A549 (cell line): Measurements from ENCODE around the gene SUOX. TPM values are rescaled to one million over a fixed set of nuclear protein-coding genes. Genes with fewer than 3 reads are reported as not detected.

Experiments
- ATAC-seq, 2 experiments: fragments of 200-7000 bp in 1 of 2; fragments of >200 bp in 1 of 2; cut with Nextera tagmentation in 1 of 2; cut with Tn5 transposase in 1 of 2; 3 replicates each; pipeline versions ENCODE4 v1.8.0 to v1.9.1; 2018 to 2020; ENCODE audit warnings: mild to moderate bottlenecking in 1 of 2, moderate library complexity in 1 of 2
- CTCF ChIA-PET: fragments of 300-600 bp; sonication (Branson Sonifier 250); formaldehyde crosslinking; extraction: SDS; loops from one replicate; lab custom pipeline; 2021; ENCODE audit warnings: antibody characterized with exemption, inconsistent platforms; lab: Yijun Ruan, JAX
- POLR2A ChIA-PET: fragments of 350-600 bp; formaldehyde crosslinking; extraction: SDS; loops from one replicate; lab custom pipeline; 2021; ENCODE audit warnings: antibody characterized with exemption, inconsistent platforms; lab: Yijun Ruan, JAX
- DNase-seq, 2 experiments: peaks; one replicate each; pipeline versions ENCODE4 v3.0.0 to v3.0.0-alpha.2; 2011 to 2016; ENCODE audit warnings: low read depth in 1 of 2, low spot score in 1 of 2
- FAIRE-seq: peaks from 2 replicates; lab custom pipeline; 2011; peaks lifted over from hg19 to GRCh38; lab: Jason Lieb, UNC
- H3K27ac ChIP-seq, 2 experiments: fragments of >200 bp; sonication (Bioruptor Twin); formaldehyde crosslinking; 3 replicates each; pipeline ENCODE4 v1.5.1; 2016 to 2017
- H3K4me1 ChIP-seq: fragments of >200 bp; sonication (Bioruptor Twin); formaldehyde crosslinking; 3 replicates; pipeline ENCODE4 v1.6.1; 2016
- H3K4me2 ChIP-seq: fragments of >200 bp; sonication (Bioruptor Twin); formaldehyde crosslinking; 3 replicates; pipeline ENCODE4 v1.6.1; 2016
- H3K4me3 ChIP-seq: fragments of >200 bp; sonication (Bioruptor Twin); formaldehyde crosslinking; 3 replicates; pipeline ENCODE4 v1.5.1; 2016
- H3K9me3 ChIP-seq: fragments of >200 bp; sonication (Bioruptor Twin); formaldehyde crosslinking; 3 replicates; pipeline ENCODE4 v1.6.1; 2016
- BHLHE40 ChIP-seq: IDR thresholded peaks from 2 replicates; pipeline ENCODE4 v1.6.1; 2012; ENCODE audit warnings: low read depth, low read length, inconsistent platforms
- CBX8 ChIP-seq: fragments of 200-600 bp; sonication (generic); IDR thresholded peaks from 2 replicates; pipeline ENCODE4 v1.6.1; 2016
- CEBPB ChIP-seq, 2 experiments: fragments of >200 bp in 1 of 2; sonication (Bioruptor Twin) in 1 of 2; formaldehyde crosslinking in 1 of 2; IDR thresholded peaks; 2 replicates each; pipeline ENCODE4 v1.6.1; 2012 to 2016
- CHD2 ChIP-seq: fragments of 150-350 bp; IDR thresholded peaks from 2 replicates; pipeline ENCODE4 v1.6.1; 2014; ENCODE audit warnings: low read length; ENCODE audit not compliant: partially characterized antibody
- ESRRA ChIP-seq: fragments of 150-350 bp; IDR thresholded peaks from 2 replicates; pipeline ENCODE4 v1.6.1; 2014; ENCODE audit warnings: mild to moderate bottlenecking, low read length, borderline replicate concordance
- FOSB ChIP-seq: fragments of 250-450 bp; sonication (Bioruptor Pico); IDR thresholded peaks from 2 replicates; pipeline ENCODE4 v1.5.0; 2020; ENCODE audit warnings: mild to moderate bottlenecking, moderate library complexity
- GATA3 ChIP-seq: IDR thresholded peaks from 2 replicates; pipeline ENCODE4 v1.6.1; 2012; ENCODE audit warnings: borderline replicate concordance
- HEYL ChIP-seq: fragments of 250-450 bp; sonication (Bioruptor Pico); IDR thresholded peaks from 2 replicates; pipeline ENCODE4 v1.8.0; 2021; ENCODE audit warnings: mild to moderate bottlenecking, moderate library complexity
- HOXB13 ChIP-seq: fragments of 250-450 bp; sonication (Bioruptor Pico); IDR thresholded peaks from 2 replicates; pipeline ENCODE4 v1.5.0; 2020; ENCODE audit warnings: low read depth, mild to moderate bottlenecking, moderate library complexity
- JUN ChIP-seq, 2 experiments: fragments of >200 bp; sonication (Bioruptor Twin); formaldehyde crosslinking; IDR thresholded peaks; 2 replicates in 1 of 2; 3 replicates in 1 of 2; pipeline ENCODE4 v1.6.1; 2016 to 2017
- JUNB ChIP-seq: fragments of >200 bp; sonication (Bioruptor Twin); formaldehyde crosslinking; IDR thresholded peaks from 2 replicates; pipeline ENCODE4 v1.6.1; 2016
- MAFK ChIP-seq: fragments of 450-650 bp; IDR thresholded peaks from 2 replicates; pipeline ENCODE4 v1.6.1; 2014; ENCODE audit not compliant: partially characterized antibody
- NR3C1 ChIP-seq: fragments of >200 bp; sonication (Bioruptor Twin); formaldehyde crosslinking; IDR thresholded peaks from 3 replicates; pipeline ENCODE4 v1.6.1; 2017
- PHF8 ChIP-seq: fragments of 200-600 bp; sonication (generic); IDR thresholded peaks from 2 replicates; pipeline ENCODE4 v1.6.1; 2016; ENCODE audit warnings: low read depth, mild to moderate bottlenecking, antibody characterized with exemption, moderate library complexity, borderline replicate concordance
- SREBF2 ChIP-seq: fragments of 450-650 bp; IDR thresholded peaks from 2 replicates; pipeline ENCODE4 v1.6.1; 2014; ENCODE audit warnings: mild to moderate bottlenecking, moderate library complexity
- TFCP2L1 ChIP-seq: fragments of 250-450 bp; sonication (Bioruptor Pico); IDR thresholded peaks from 2 replicates; pipeline ENCODE4 v1.5.0; 2021; ENCODE audit warnings: mild to moderate bottlenecking
- TP53 ChIP-seq: fragments of 250-450 bp; sonication (Bioruptor Pico); IDR thresholded peaks from 2 replicates; pipeline ENCODE4 v1.5.0; 2021; ENCODE audit warnings: mild to moderate bottlenecking, moderate library complexity
- ZC3H11A ChIP-seq: fragments of 450-650 bp; IDR thresholded peaks from 2 replicates; pipeline ENCODE4 v1.6.1; 2014; ENCODE audit warnings: antibody characterized with exemption, mild to moderate bottlenecking
- ZNF302 ChIP-seq: fragments of 250-450 bp; sonication (Bioruptor Pico); IDR thresholded peaks from 2 replicates; pipeline ENCODE4 v1.9.0; 2021; ENCODE audit warnings: inconsistent platforms, mild to moderate bottlenecking, moderate library complexity
- WGBS: methylation state at CpG from one replicate; pipeline ENCODE4 v1.1.6; 2017; ENCODE audit errors: missing lambda C conversion rate; 5-methylcytosine and 5-hydroxymethylcytosine counted together
- polyA plus RNA-seq, 4 experiments: library from polyadenylated mRNA; depleted of rRNA in 3 of 4; stranded (reverse); fragments of >200 nt; fragmentation: RNase III in 1 of 4; extraction: RNeasy Plus Mini Kit Qiagen cat#74134 plus additional on column Dnase treatment in 1 of 4; gene quantifications; 2 replicates in 3 of 4; 3 replicates in 1 of 4; pipeline ENCODE4 v1.2.3, GENCODE V29; 2011 to 2017
- TF ChIP-seq, protein P1 (sequence below): fragments of >200 bp; sonication (Bioruptor Twin); formaldehyde crosslinking; IDR thresholded peaks from 3 replicates; pipeline ENCODE4 v1.6.1; 2016
- TF ChIP-seq, protein P2 (sequence below): fragments of >200 bp; sonication (Bioruptor Twin); formaldehyde crosslinking; IDR thresholded peaks from 2 replicates; pipeline ENCODE4 v1.6.1; 2016
- TF ChIP-seq, protein P3 (sequence below): IDR thresholded peaks from 2 replicates; pipeline ENCODE4 v1.6.1; 2012
- TF ChIP-seq, protein P4 (sequence below): fragments of 250-450 bp; sonication (Bioruptor Pico); IDR thresholded peaks from 2 replicates; pipeline ENCODE4 v1.5.0; 2020; ENCODE audit warnings: low read depth, mild to moderate bottlenecking, moderate library complexity

SUOX gene
- polyA plus RNA-seq, 2 of the 4 experiments (the other 2 are of a cell fraction) = 13.6 to 15.6 TPM

DNA sequence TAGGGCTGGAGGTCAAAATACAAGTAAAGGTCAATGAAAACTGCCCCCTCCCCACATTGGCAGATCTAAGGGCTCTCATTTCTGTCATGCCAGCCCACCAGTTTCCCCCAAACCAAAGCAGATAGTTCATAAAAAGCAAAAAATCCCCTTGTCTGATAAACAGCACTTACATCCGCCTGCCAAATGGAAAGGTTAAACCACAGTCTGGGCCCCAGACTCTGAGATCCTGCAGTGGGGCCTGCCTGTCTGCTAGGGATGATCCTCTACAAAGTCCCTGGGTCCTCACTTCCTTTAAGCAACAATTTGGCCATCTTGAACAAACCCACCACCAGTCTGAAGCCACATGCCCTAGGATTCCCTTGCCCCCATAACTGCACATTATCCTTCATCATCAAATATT lies 34.9 kb downstream of the SUOX start:
- POLR2A ChIA-PET = no interaction called here
- WGBS = 100% methylated on average over 1 of the region's 1 CpG
- DNase-seq = no peak
- no peaks in the 10 kb centered on the region for H3K4me1 ChIP-seq
- no peak overlapping the region for H3K4me3 ChIP-seq
- no peak for FAIRE-seq
- TF ChIP-seq, protein P1, sequence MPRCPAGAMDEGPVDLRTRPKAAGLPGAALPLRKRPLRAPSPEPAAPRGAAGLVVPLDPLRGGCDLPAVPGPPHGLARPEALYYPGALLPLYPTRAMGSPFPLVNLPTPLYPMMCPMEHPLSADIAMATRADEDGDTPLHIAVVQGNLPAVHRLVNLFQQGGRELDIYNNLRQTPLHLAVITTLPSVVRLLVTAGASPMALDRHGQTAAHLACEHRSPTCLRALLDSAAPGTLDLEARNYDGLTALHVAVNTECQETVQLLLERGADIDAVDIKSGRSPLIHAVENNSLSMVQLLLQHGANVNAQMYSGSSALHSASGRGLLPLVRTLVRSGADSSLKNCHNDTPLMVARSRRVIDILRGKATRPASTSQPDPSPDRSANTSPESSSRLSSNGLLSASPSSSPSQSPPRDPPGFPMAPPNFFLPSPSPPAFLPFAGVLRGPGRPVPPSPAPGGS = no peak
- TF ChIP-seq FOSB (CRISPR knock-in tag) = no peak
- TF ChIP-seq TP53 (CRISPR knock-in tag) = no peak
- no peak for TF ChIP-seq CBX8
- CTCF ChIA-PET = interaction anchor here (0.6 to 1.8 kb wide), 3 partner anchors 36 to 224 kb away, joined by 3 to 11 read pairs (median 4); partner anchors contain the start of gene SUOX
- H3K27ac ChIP-seq = no peak overlapping the region
- no peaks in the 10 kb centered on the region for H3K9me3 ChIP-seq
- no peak for ATAC-seq
- no peak overlapping the region for H3K4me2 ChIP-seq

GRCh38 chr12:56034586-56035332 lies 37.7 kb downstream of the SUOX start:
- TF ChIP-seq, protein P2, sequence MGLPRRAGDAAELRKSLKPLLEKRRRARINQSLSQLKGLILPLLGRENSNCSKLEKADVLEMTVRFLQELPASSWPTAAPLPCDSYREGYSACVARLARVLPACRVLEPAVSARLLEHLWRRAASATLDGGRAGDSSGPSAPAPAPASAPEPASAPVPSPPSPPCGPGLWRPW = no peak
- TF ChIP-seq ESRRA = no peak
- TF ChIP-seq GATA3 = no peak
- TF ChIP-seq BHLHE40 = no peak
- no peak for TF ChIP-seq CHD2
- TF ChIP-seq HOXB13 (CRISPR knock-in tag) = no peak
- TF ChIP-seq FOSB (CRISPR knock-in tag) = no peak
- TF ChIP-seq CEBPB (IDR thresholded peaks at IDR 0.05) = no peak
- TF ChIP-seq, protein P3, sequence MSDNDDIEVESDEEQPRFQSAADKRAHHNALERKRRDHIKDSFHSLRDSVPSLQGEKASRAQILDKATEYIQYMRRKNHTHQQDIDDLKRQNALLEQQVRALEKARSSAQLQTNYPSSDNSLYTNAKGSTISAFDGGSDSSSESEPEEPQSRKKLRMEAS = no peak
- no peak for TF ChIP-seq TP53 (CRISPR knock-in tag)
- no peak for TF ChIP-seq CBX8
- TF ChIP-seq JUNB = no peak
- TF ChIP-seq, protein P4, sequence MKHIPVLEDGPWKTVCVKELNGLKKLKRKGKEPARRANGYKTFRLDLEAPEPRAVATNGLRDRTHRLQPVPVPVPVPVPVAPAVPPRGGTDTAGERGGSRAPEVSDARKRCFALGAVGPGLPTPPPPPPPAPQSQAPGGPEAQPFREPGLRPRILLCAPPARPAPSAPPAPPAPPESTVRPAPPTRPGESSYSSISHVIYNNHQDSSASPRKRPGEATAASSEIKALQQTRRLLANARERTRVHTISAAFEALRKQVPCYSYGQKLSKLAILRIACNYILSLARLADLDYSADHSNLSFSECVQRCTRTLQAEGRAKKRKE = no peak
- no peak for TF ChIP-seq ZNF302 (CRISPR knock-in tag)
- TF ChIP-seq ZC3H11A = no peak
- no peak overlapping the region for H3K4me3 ChIP-seq

GRCh38 chr12:56037161-56037560 lies 40.1 kb downstream of the SUOX start:
- no peak for TF ChIP-seq HEYL (CRISPR knock-in tag)
- TF ChIP-seq JUN (IDR thresholded peaks at IDR 0.05) = no peak
- no peak for TF ChIP-seq SREBF2
- TF ChIP-seq PHF8 = no peak
- no peak for TF ChIP-seq NR3C1
- TF ChIP-seq TFCP2L1 (CRISPR knock-in tag) = no peak
- TF ChIP-seq TP53 (CRISPR knock-in tag) = no peak
- no peak for TF ChIP-seq MAFK
- TF ChIP-seq CHD2 = no peak
- no peak for ATAC-seq
- Histone ChIP-seq H3K27ac (no peak overlapping the region), H3K9me3 (no peaks in the 10 kb centered on the region), H3K4me3 (no peak overlapping the region), H3K4me2 (no peak overlapping the region), H3K4me1 (peaks cover 5% of the 10 kb centered on the region; the same call in 1 of the 3 replicates)
- no peak for DNase-seq
- FAIRE-seq = no peak
- CTCF ChIA-PET = interaction anchor here (0.7 to 2.0 kb wide), 4 partner anchors 8 to 299 kb away, joined by 3 to 8 read pairs (median 4); no protein-coding TSS in a partner anchor
- POLR2A ChIA-PET = no interaction called here
- WGBS = 54% methylated on average over 2 of the region's 2 CpGs

More at GRCh38 chr12:56034586-56035332, 37.7 kb downstream of the SUOX start:
- no peak overlapping the region for H3K27ac ChIP-seq
- H3K4me1 ChIP-seq = no peaks in the 10 kb centered on the region
- ATAC-seq (no peak), DNase-seq (no peak), FAIRE-seq (no peak)
- ChIA-PET CTCF (interaction anchor here (1.3 to 1.4 kb wide), 2 partner anchors 21 to 23 kb away, joined by 3 to 4 read pairs; no protein-coding TSS in a partner anchor), POLR2A (no interaction called here)
- no peaks in the 10 kb centered on the region for H3K9me3 ChIP-seq
- WGBS = 76% methylated on average over 21 of the region's 21 CpGs
- H3K4me2 ChIP-seq = no peak overlapping the region
